Vagina (tissue), 2 donors: ENCODE data around the gene ASCL4. TPM values are rescaled to one million over a fixed set of nuclear protein-coding genes. Genes with fewer than 3 reads are reported as not detected.

Experiments
- DNase-seq, 2 donors: peaks; one replicate each; pipeline ENCODE4 v3.0.0-alpha.2; 2017; ENCODE audit errors: extremely low spot score in 2 of 2
- H3K27ac ChIP-seq: fragments of 200-600 bp; sonication (generic); one replicate; pipeline ENCODE4 v1.5.1; 2019
- H3K27me3 ChIP-seq: fragments of 200-600 bp; sonication (generic); one replicate; pipeline ENCODE4 v1.5.1; 2019
- H3K36me3 ChIP-seq, 2 donors: fragments of 200-600 bp; sonication (generic); one replicate each; pipeline ENCODE4 v1.5.1; 2017 to 2019
- H3K4me1 ChIP-seq: fragments of 200-600 bp; sonication (generic); one replicate; pipeline ENCODE4 v1.5.1; 2019
- H3K4me3 ChIP-seq, 2 donors: fragments of 200-600 bp; sonication (generic); 1 replicate in 1 of 2; 2 replicates in 1 of 2; pipeline ENCODE4 v1.5.1; 2016 to 2019
- H3K9me3 ChIP-seq: fragments of 200-600 bp; sonication (generic); one replicate; pipeline ENCODE4 v1.5.1; 2019
- POLR2A ChIP-seq, 2 donors: fragments of 450-650 bp; IDR thresholded peaks; one replicate each; pipeline ENCODE4 v1.6.1; 2017; ENCODE audit warnings: antibody characterized with exemption in 2 of 2, mild to moderate bottlenecking in 2 of 2, moderate library complexity in 2 of 2
- POLR2AphosphoS5 ChIP-seq, 2 donors: sonication (generic); formaldehyde crosslinking; IDR thresholded peaks; one replicate each; pipeline ENCODE4 v1.9.0; 2017; ENCODE audit warnings: antibody characterized with exemption in 2 of 2, mild to moderate bottlenecking in 2 of 2, low read depth in 1 of 2; ENCODE audit not compliant: insufficient read depth in 1 of 2
- intact Hi-C: fragments of 100-400 bp; cut with DNase I; formaldehyde crosslinking; loops from one replicate; pipeline ENCODE4 v1.15.1; 2023
- total RNA-seq: library from RNA; depleted of rRNA; stranded (reverse); fragments of >200 nt; gene quantifications from one replicate; pipeline ENCODE4 v1.2.3, GENCODE V29; 2016
- TF ChIP-seq, protein P1 (sequence below), 3 experiments: fragments of 450-650 bp in 2 of 3; fragments of 200-600 bp in 1 of 3; sonication (generic) in 1 of 3; IDR thresholded peaks; one replicate each; pipeline ENCODE4 v1.5.1; 2017 to 2019; ENCODE audit warnings: antibody characterized with exemption in 3 of 3, mild to moderate bottlenecking in 2 of 3, moderate library complexity in 2 of 3

Gene ASCL4
- total RNA-seq, 1 donor from 2014 or later = not detected

DNA sequence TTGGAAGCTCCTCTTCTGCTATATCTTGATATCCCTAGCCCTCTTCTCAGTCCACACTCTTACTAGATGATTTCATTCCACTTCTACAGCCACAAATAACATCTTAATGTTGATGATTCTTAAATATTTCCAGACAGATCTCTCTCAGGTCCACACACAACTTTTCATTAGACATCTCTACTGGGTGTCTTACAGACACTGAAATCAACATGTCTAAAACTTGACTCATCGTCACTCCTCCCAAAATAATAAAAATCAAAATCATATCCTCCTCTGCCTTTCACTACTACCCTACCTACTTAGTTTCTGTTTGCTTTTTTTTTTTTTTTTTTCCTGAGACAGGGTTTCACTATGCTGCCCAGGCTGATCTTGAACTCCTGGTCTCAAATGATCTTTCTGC lies 25.4 kb upstream of the ASCL4 start:
- TF ChIP-seq POLR2A (IDR thresholded peaks at IDR 0.05) = no peak
- TF ChIP-seq POLR2AphosphoS5 (IDR thresholded peaks at IDR 0.05; ENCODE audit: insufficient read depth in 1 of 2, low read depth in 1 of 2) = no peak
- TF ChIP-seq, protein P1, sequence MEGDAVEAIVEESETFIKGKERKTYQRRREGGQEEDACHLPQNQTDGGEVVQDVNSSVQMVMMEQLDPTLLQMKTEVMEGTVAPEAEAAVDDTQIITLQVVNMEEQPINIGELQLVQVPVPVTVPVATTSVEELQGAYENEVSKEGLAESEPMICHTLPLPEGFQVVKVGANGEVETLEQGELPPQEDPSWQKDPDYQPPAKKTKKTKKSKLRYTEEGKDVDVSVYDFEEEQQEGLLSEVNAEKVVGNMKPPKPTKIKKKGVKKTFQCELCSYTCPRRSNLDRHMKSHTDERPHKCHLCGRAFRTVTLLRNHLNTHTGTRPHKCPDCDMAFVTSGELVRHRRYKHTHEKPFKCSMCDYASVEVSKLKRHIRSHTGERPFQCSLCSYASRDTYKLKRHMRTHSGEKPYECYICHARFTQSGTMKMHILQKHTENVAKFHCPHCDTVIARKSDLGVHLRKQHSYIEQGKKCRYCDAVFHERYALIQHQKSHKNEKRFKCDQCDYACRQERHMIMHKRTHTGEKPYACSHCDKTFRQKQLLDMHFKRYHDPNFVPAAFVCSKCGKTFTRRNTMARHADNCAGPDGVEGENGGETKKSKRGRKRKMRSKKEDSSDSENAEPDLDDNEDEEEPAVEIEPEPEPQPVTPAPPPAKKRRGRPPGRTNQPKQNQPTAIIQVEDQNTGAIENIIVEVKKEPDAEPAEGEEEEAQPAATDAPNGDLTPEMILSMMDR (IDR thresholded peaks at IDR 0.05) = no peak
- Histone ChIP-seq H3K9me3 (no peaks in the 10 kb centered on the region), H3K36me3 (peaks cover 4 to 65% of the 10 kb centered on the region in 2 donors), H3K4me1 (peaks cover 21% of the 10 kb centered on the region), H3K27me3 (no peaks in the 10 kb centered on the region), H3K27ac (no peak overlapping the region), H3K4me3 (no peak overlapping the region)
- intact Hi-C loops = no loop called here
- DNase-seq = no peak

DNA sequence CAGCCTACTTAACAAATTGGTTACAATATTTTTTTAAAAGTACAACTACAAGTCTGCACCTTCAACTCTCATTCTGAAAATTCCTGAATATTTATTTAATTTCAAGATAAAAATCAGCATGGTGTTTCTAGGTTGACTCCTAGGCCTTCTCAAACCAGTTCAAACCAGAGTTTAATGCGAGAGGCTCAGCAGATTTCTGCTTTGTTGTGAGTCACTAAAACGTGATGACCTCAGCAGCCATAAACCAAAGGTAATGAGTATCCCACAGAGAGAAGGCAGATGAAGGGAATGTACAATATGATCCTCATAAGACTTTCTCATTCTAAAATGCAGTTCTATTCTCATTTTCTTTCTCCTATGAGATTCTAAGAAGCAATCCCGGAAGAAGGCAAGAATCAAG lies 15.1 kb upstream of the ASCL4 start:
- Histone ChIP-seq H3K4me3 (peak overlapping the region; percentile 79 to 88), H3K27ac (peak overlapping the region; percentile 65), H3K27me3 (no peaks in the 10 kb centered on the region), H3K9me3 (no peaks in the 10 kb centered on the region), H3K36me3 (peaks cover 0 to 27% of the 10 kb centered on the region in 2 donors), H3K4me1 (peaks cover 31% of the 10 kb centered on the region)
- intact Hi-C loops = no loop called here
- peak in 1 of 2 donors; percentile 87 for TF ChIP-seq POLR2AphosphoS5 (IDR thresholded peaks at IDR 0.05; ENCODE audit: insufficient read depth in 1 of 2, low read depth in 1 of 2)
- TF ChIP-seq, protein P1 (IDR thresholded peaks at IDR 0.05) = no peak
- no peak for DNase-seq

GRCh38 chr12:107760207-107760808 lies 14.2 kb upstream of the ASCL4 start:
- intact Hi-C loops = no loop called here

GRCh38 chr12:107760809-107761501 lies 13.5 kb upstream of the ASCL4 start, which contains the start of gene PRDM4:
Gene PRDM4, minus strand, starts transcription at chr12:107761137. Its CDS starts 622 bp downstream, at chr12:107760515.
- Histone ChIP-seq H3K9me3 (no peaks in the 10 kb centered on the region), H3K27ac (peak within 1 kb of the TSS; percentile 65), H3K4me3 (peak within 1 kb of the TSS; percentile 79 to 88), H3K27me3 (no peaks in the 10 kb centered on the region), H3K4me1 (peaks cover 31% of the 10 kb centered on the region), H3K36me3 (peaks cover 0 to 12% of the 10 kb centered on the region in 2 donors)
- TF ChIP-seq POLR2AphosphoS5 (IDR thresholded peaks at IDR 0.05; ENCODE audit: insufficient read depth in 1 of 2, low read depth in 1 of 2) (peak; percentile 32 to 76), POLR2A (IDR thresholded peaks at IDR 0.05) (peak in 1 of 2 donors; percentile 91)
- TF ChIP-seq, protein P1 (IDR thresholded peaks at IDR 0.05) = peak in 1 of 3 experiments; percentile 35
- peak in 1 of 2 donors; percentile 94 for DNase-seq
- intact Hi-C loops = no loop called here

More at GRCh38 chr12:107760207-107760808, 14.2 kb upstream of the ASCL4 start:
- peak overlapping the region; percentile 65 for H3K27ac ChIP-seq
- peaks cover 0 to 18% of the 10 kb centered on the region in 2 donors for H3K36me3 ChIP-seq
- H3K27me3 ChIP-seq = no peaks in the 10 kb centered on the region
- no peaks in the 10 kb centered on the region for H3K9me3 ChIP-seq
- DNase-seq = no peak
- TF ChIP-seq POLR2AphosphoS5 (IDR thresholded peaks at IDR 0.05; ENCODE audit: insufficient read depth in 1 of 2, low read depth in 1 of 2) = no peak
- TF ChIP-seq, protein P1 (IDR thresholded peaks at IDR 0.05) = no peak
- TF ChIP-seq POLR2A (IDR thresholded peaks at IDR 0.05) = no peak
- H3K4me1 ChIP-seq = peaks cover 31% of the 10 kb centered on the region
- peak overlapping the region; percentile 79 to 88 for H3K4me3 ChIP-seq
